EH (cell line): ENCODE measurements around the gene TIMM8A.
A peak's percentile ranks its signal among the peaks of the same experiment; 100 is the strongest.

Experiments
- DNase-seq: peaks from one replicate; pipeline ENCODE4 v3.0.0-alpha.2; 2015; ENCODE audit warnings: low read depth

Gene TIMM8A, protein sequence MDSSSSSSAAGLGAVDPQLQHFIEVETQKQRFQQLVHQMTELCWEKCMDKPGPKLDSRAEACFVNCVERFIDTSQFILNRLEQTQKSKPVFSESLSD

DNA sequence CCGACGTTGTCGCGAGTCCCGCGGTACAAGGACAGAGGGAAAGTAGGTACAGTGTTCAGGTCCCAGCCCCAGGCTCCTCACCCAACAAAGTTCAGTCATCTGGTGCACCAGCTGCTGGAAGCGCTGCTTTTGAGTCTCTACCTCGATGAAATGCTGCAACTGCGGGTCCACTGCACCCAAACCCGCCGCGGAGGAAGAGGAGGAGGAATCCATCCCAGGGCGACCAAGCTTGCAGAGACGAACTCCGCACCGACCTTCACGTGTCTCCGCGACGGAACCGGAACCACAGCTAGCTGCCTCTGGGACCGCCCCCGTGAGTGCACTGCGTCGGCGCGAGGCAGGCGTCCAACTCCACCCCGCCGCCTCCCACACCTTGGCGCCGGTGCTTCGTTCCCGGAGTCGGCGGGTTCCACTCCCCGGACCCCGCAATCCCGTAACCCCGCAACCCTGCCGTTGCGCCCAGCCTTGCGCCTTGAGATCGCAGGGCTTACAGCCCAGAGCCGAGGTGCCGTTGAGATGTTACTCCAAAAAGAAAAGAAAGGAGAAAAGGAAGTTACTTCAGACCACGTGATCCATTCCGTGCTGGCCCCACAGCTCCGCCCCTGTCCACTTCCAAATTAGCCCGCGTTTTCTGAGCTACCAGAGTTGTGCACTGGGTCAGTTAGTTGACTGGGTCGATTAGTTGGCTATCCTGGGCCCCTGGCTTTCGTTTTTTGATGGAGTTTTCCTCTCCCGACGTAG, at the start of gene TIMM8A:
TSS of gene TIMM8A (minus strand) at position 291 of the 741 bp plus-strand sequence. CDS start at position 213, 78 bp downstream.
- peak; percentile 76 for DNase-seq

DNA sequence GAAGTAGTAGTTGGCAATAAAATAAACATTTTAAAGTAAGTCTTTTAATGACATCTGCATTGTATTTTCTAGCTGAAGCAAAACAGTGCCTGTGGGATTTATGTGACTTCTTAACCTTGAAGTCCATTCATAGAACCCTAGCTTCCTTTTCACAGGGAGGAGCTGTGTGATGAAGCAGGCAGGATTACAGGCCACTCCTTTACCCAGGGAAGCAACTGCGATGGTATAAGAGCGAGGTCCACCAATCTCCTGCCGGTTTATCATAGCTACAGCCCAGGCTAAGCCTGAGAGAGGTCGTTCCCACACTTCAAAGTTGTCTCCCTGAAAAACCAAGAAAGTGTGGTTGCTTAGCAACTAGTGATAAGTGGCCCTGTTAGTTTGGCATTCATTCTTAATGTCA, 49.2 kb upstream of the TIMM8A start:
- DNase-seq, result peak; percentile 24

DNA sequence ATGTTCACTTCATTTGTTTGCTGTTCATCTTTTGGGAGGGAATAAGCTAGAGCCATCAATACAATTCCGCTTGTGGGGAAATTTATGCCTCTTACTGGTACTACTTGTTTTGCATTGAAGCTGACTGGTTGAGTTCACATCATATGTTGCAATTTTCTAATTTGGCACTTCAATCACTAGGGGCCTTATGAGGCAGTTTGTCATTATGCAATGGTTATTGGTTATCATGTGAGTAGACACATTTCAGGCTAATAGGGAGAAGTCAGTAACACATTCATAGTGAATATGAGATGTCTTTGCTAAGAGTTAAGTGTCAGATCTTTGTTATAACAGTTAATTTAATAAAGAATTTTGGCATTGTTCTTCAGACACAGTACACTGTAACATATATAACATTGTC, 47.2 kb upstream of the TIMM8A start:
- DNase-seq, result no peak

DNA sequence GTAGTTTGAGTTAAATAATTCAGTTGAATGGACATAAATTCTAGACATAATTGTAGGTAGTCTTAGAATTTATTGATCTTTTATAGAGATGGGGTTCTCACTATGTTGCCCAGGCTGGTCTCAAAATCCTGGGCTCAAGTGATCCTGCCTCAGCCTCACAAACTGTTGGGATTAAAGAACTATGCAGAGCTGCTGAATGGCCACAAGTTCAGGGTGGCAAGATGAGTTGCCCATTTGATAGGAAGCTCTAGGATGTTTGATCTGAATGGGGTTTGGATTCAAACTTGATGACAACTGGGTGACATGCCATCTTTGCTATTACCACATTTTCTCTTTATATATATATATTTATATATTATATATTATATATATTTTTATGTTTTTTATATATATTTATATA, 45.8 kb upstream of the TIMM8A start:
- no peak for DNase-seq

DNA sequence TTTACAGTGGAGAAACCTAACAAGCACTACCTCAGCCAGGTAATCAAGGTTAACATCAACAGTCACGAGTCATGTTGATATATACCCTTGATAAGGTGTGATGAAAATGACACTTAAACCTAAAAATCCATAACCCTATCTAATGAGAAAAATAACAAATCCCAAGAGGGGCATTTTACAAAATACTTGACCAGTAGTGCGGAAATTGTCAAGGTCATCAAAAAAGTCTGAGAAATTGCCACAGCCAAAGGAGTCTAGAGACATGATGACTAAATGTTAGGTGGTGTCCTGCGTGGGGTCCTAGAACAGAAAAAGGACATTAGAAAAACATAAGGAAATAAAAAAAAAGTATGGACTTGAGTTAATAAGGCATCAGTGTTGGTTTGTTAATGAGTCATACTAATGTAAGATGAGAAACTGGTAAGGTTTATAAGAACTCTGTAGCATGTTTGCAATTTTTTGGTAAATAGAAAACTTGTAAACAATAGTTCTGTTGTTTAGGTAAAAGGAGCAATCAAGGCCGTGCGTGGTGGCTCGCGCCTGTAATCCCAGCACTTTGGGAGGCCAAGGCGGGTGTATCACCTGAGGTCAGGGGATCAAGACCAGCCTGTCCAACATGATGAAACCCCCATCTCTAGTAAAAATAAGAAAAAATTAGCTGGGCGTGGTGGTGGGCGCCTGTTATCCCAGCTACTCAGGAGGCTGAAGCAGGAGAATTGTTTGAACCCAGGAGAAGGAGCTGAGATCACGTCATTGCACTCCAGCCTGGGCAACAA, 45.2 kb upstream of the TIMM8A start:
- DNase-seq, result no peak

DNA sequence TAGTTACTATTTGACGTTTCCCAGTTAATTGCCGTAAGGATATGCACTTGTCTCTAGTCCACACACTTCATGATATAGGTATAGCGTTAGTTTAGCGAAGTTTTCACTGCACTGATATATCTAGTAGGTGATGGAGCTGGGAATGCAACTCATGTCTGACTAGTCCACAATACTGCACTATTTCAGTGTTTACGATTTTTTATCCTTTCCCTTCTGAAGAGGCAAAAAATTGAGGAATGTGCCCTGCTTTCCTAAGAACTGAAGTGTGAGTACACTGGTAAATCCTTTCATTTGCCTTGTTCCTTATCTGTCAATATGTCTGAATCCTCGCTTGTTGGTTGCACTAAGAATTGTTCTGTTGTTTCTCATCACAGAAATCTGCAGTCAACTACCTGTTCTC, 43.3 kb upstream of the TIMM8A start:
- no peak for DNase-seq

DNA sequence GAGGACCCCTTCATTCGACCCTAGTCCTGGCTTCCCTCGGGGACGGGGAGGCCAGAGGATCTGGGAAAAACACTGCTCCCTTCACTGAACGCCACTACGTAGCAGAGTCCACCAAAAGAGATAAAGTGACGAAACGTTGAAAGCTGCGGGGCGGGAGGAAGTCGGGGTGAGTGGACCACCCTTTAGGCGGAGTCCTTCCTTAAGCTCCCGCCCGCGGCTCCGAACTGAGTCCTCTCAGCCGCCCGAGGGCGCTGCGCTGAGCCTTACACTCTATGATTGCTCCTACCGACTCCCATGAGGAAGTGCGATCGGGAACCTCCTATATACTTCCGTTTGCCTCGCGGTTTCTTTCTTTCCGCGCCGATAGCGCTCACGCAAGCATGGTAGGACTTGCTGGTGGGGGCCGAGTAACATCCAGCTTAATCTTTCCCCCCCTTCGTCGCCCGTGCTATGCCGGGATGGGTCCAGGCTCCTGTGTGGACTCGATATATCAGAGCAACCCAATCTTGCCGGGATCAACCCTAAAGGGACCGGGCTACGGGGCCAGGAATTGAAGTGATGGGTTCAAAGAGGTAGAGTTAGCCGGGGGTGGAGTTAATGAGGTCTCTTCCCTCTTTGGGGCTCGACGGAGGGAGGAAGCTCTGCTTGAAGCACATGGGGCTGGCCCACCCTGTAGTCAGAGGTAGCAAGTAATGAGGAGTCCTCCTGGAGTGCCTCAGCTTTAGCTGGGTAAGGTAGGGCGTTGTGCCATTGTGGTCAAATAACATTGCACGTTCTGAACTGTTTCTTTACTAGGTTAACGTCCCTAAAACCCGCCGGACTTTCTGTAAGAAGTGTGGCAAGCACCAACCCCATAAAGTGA, 42.4 kb upstream of the TIMM8A start, which contains the start of gene RPL36A:
TSS of gene RPL36A (plus strand) at position 348 of the 862 bp plus-strand sequence. CDS start at position 381, 33 bp downstream.
- DNase-seq, result peak; percentile 90

DNA sequence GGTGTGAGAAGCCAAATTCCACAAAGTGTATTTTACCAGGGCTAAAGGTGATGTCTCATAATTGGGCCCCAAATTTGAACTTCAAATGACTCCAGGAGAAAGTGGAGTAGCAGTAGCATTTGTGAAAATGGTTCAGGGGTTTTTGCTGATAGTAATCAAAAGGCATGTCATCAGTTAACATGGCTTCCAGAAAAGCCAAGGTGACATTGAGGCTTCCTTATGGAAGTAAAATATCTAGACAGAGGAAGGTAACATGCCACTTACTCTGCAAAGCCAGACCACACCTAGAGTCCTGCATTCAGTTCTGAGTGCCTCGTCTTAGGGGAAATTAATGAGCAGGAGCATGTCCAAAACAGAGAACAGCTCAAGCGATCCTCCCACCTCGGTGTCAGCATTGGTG, 40.1 kb upstream of the TIMM8A start:
- no peak for DNase-seq

DNA sequence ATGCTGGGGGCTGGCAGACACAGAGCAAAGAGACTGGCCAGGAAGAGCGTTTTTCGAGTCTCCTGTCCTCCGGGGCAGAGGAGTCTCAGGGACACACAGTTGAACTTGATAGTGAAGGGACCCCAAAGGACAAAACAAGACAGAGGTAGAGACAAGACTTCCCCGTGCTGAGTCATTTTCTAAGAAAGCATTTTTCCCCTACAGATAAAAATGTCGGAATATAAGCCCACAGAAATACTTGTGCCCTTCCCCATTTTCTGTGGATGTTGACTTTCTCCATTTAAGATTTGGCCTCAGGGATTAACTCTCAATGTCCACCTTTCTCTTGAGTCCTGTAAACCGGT, 38.0 kb upstream of the TIMM8A start:
- DNase-seq, result no peak

DNA sequence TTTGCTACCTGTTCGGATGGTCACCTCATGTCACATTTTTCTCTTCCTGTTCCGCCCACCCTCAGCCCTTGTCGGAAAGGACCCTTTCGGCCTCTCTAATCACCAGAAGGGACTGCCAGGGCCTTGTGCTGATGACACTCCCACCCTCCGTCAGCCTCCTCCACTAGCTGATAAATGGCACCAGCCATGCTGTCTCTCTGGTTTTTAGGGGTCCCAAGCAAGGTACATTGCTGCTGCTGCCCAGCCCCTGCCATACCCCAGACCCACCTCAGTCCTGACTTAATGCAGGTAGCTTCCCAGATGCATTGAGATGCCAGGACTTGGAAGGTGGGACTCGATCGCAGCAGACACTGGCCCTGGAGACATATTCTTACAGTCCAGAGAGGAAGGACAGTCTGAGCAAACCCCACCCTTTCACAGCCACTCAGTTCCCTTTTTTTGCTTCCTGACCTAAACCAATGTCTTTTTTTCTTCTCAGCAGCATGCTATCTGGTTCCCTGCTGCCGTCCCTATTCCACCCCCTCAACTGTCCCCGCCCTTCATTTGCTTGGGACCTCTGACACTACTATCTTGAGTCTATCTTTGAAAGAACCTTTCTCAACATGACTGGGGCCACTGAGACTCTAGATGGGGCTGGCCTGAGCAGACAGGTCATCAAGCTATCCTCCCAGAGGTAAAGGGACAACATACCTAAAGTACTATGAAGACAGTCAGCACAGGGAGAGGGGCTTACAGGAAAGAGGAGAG, 37.4 kb upstream of the TIMM8A start, which contains the start of gene BTK:
TSS of gene BTK (minus strand) at position 397 of the 747 bp plus-strand sequence. CDS start 10,907 bp downstream, outside the sequence.
- DNase-seq, result no peak

DNA sequence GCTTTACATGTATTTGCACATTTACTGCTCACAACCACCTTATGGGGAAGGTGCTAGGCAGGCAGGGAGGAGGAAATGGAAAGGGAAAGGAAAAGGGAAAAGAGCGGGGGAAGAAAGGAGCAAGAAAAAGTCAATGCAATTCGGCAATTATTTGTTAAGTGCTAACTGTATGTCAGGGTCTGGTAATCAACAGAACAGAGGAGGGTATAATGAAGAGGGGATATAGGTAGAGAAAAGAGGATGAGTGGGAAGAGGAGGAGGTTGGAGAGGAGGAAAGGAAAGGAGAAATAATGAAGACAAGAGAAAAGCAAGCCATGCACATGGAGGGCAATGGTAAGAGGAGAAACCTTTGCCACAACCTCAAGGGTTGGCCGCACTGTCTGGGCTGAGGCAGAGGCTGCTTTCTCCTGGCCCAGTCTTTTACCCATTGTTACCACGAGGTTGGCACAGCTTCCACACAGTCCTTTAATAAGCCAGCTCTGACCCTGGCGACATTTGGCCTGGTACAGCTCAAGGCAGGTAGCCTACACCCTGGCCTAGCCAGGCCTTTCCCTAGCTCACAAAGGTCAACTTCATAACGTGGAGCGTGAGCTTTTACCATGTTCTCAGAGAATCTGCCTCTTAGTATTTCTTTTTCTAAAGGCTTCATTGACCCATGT, 36.6 kb upstream of the TIMM8A start:
- no peak for DNase-seq

DNA sequence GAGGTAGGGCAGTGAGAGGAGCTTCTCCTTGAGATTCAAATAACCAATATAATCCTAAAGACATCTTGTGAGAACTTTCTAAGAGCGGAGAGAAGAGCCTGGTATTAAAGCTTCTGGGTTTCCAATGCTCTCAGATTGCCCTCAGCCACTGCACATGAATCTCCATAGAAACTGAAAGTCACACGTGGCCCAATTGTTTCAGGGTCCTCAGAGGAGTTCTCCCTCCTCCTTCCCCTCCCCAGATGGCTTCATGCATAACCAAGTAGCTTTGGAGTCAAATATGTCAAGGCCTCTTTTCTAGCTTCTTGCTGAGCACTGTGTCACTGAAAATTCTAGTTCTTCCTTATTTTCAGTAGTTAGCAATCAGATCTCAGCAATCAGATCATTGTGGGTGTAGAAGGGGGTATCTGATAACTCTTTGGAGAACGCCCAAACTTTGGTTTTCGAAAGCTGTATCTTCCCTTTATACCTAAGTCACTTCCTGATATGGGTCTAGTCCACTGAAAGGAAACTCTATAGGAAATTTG, 35.2 kb upstream of the TIMM8A start:
- DNase-seq, result no peak

DNA sequence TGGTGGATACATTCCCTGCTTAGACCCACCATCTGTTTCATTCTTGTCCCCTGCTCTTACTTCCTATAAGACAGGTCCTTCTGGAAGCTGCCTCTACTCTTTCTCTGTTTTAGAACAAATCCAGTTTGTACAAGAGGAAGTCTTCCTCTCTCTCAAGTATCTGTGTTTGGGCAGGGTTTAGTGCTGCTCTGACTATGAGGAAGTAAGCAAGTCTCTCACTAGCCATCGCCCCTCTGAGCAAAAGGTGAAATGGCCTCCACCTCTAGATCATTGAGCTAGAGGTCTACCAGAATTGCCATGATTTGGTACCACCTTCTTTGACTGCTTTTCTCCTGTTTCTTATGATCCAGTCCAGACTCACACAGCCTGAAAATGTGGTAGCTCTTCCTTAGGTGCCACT, 29.0 kb upstream of the TIMM8A start:
- DNase-seq, result no peak

DNA sequence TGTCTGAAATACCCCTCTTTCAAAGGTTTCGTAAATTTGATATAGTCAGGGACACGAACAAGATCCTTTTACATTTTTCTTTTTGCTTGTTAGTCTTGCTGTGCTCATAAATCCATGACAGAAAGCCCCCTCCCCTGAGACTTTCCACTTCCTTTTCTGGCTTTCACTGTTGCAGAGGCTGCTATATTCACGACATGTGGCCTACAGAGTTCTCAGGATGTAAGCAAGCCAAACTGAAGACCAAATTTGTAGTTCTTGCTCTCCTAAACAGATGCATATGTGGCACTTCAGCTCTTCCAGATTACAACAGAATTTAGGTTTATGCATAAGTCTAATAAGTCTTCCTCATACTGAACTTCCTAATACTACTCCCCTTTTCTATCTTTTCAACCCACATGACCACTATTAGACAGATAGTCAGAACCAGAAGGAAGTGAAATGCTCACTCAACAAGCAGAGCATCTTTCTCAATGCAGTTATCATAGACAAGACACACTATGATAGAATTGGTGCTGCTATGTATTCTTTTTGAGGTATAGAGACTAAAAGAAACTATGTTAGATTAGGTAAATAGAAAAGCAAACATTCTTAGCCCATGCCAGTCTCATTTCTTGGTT, 22.5 kb upstream of the TIMM8A start:
- DNase-seq, result no peak

DNA sequence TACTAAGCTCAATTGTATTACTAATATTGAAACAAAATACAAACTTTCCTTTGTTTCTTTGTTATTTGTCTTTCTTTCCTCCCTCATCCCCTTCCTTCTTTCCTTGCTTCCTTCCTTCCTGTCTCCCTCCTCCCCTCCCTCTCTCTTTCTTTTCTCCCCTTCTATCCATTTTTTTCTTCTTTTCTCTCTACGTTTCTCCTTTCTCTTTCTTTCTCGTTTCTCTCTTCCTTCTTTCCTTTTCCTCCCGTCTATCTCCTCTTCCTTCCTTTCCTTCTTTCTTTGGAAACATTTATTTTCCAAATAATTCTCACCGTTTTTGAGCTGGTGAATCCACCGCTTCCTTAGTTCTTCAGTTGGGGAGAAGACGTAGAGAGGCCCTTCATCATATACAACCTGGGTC, 21.1 kb upstream of the TIMM8A start:
- DNase-seq, result no peak

DNA sequence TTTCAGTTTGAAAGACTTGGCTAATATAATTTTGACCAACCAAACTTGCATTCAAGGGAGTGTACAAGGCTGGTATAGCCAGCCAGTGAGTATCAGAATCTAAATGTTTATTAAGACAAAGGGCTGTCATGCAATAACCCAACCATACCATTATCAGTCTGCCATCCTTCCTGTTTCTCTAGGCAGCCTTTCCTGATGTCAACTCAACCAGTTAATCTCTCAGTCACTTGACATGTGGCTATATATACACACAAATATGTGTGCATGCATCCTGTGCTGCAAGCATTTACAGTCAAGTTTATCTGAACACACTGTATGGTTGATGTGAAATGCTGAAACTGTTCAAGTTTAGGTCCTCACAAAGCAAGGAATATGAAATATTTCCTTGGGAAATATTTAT, 20.3 kb upstream of the TIMM8A start:
- no peak for DNase-seq

DNA sequence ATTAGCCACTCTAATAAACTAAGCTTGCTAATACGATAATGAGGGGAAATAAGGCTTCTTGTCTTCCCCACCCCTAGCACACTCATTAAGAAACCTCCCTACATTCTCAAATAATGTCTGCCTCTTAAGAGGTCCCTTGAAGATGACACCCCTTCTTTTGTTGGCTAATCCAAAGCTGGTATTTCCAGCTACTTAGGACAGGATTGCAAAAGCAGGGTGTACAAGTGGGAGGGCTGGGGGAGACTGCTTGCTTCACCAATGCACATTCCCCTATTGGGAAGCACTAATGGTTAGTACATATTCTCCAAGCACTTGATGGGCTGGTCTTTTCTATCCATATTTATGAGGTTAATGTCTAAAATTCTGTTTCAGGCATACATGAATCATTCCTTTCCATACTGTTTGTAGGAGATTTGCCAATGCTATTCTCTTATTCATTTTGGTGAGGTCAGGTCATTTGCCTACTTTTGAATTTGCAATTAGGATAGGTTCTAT, 16.8 kb upstream of the TIMM8A start:
- DNase-seq, result no peak

DNA sequence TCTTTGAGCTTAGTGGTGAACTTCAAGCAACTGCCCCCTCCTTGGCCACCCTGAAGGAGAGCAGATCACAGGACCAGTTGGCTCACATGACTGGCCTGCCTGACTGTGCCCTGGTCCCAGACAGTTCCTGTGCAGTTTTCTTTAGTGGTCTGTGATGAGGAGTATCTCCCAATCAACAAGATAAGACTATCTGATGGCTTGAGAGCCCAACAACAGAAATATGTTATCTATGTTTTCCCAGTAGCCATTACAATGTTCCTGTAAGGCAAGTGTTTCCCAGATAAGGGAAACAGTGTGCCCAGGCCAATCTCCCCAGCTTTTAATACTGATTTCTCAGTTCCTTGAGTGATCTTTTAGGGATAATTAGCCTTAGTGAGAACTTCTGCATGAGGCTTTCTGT, 14.2 kb upstream of the TIMM8A start:
- no peak for DNase-seq

DNA sequence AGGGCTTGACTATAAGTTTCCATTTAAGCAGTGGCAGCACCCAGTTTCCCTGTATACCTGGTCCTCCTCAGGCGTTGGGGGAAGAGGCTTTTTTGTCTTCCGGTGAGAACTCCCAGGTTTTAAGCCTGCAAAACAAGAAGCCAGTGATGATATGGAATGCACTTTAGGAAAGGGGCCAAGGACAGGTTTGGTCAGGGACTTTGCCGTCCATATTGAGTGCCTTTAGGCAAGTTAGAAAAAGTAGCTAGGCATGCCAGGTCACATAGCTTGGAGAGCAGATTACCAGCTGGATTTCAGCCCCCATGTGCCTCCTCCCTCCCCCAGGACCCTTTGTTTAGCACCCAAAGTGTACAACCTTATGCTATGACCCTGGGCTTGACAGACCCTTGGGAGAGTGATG, 13.6 kb upstream of the TIMM8A start:
- DNase-seq, result no peak

DNA sequence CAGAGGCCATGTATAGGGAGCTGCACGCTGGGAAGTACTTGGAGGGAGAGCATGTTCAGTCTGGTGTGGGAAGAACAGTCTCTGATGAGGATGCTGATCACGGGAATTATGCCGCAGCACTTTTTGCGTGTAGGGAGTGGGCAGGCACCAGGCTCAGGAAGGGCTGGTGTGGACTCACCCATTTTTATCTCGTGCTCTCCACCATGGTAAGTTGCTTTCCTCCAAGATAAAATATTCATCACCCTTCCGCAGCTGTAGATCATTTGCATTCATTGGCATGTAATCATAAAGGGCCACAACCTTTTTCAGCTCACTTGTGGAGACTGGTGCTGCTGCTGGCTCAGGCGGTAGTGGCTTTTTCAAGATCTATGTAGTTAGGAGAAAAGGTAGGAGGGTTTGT, 11.8 kb upstream of the TIMM8A start:
- no peak for DNase-seq
